Measurements from ENCODE around the gene FYTTD1. TPM values are rescaled to one million over a fixed set of nuclear protein-coding genes. Genes with fewer than 3 reads are reported as not detected.

FYTTD1 gene, protein sequence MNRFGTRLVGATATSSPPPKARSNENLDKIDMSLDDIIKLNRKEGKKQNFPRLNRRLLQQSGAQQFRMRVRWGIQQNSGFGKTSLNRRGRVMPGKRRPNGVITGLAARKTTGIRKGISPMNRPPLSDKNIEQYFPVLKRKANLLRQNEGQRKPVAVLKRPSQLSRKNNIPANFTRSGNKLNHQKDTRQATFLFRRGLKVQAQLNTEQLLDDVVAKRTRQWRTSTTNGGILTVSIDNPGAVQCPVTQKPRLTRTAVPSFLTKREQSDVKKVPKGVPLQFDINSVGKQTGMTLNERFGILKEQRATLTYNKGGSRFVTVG
- 49.4 and 50.2 TPM in 2 replicates for total RNA-seq

DNA sequence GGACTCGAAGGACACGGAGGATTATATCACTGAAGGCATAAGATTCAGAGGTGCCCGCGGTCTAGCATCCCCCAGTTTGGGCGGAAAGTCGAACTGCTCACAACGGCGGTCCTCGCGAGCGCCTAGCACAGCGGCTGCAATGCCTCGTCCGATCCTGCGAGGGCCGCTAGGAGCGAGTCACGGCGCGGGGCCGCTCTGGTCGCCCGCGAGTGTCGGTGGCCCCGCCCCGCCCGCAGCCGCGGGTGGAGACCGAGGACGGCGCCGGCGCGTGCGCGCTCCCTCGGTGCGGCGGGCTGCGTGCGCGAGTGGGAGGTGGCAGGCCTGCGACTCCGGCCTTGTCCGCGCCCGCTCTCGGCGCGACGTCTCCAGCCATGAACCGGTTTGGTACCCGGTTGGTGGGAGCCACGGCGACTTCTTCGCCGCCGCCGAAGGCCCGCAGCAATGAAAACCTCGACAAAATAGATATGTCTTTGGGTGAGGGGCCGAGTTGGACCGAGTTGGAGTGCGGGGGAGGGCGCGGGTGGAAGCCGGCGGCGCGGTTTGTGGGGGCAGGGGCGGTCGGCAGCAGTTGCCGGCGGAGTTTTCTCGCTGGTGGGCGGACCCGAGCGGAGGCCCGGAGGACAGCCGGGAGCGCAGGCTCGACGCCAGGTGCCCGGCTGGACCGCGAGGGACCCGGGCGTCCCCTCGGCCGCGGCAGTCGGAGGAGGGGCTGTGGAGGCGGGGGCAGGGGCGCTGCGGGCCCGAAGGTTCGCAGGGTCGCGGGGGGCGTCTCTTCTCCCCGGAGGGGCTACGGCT is at the start of gene FYTTD1:
Gene FYTTD1, plus strand, starts transcription at position 283 of the 795 bp plus-strand sequence. Its CDS starts 89 bp downstream, at position 372.

DNA sequence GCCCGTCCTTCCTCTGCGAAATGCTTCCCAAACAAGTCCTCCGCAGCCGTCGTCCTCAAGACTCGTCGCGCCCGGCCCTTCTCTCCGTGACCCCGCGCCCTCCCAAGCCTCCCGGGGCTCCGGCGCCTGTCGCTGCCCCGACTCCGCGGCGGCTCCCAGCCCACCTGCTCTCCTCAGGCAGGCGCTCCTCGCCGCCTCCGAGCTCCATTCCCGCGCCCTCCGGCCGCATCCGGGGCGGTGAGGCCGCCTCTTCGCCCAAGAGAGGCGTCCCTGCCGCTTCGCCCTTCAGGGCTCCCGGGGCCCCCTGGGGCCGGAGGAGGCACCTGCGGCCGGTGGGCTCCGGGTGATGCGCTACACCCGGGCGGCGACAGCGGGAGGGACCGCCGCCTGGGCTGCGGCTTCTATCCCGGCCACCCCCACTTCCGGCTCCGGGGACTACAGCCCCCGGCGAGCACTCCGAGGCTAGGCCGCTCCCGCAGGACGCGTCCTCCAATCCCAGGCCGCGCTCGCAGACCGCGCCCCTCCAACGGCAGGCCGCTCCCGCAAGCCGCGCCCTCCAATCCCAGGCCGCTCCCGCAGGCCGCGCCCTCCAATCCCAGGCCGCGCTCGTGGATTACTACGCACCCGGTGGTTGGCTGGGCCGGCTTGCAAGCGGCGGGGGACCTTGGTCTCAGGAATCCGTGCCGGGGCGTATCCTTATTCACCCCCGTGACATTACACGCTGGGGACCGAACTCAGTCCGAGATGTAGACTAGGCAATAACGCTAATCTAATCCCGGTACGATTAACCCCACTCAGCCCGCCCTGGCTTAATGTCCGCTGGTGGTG is 13.0 kb upstream of the FYTTD1 start, which contains the start of gene RUBCN:
Gene RUBCN, minus strand, starts transcription at position 414 of the 828 bp plus-strand sequence. Its CDS starts 185 bp downstream, at position 229.

DNA sequence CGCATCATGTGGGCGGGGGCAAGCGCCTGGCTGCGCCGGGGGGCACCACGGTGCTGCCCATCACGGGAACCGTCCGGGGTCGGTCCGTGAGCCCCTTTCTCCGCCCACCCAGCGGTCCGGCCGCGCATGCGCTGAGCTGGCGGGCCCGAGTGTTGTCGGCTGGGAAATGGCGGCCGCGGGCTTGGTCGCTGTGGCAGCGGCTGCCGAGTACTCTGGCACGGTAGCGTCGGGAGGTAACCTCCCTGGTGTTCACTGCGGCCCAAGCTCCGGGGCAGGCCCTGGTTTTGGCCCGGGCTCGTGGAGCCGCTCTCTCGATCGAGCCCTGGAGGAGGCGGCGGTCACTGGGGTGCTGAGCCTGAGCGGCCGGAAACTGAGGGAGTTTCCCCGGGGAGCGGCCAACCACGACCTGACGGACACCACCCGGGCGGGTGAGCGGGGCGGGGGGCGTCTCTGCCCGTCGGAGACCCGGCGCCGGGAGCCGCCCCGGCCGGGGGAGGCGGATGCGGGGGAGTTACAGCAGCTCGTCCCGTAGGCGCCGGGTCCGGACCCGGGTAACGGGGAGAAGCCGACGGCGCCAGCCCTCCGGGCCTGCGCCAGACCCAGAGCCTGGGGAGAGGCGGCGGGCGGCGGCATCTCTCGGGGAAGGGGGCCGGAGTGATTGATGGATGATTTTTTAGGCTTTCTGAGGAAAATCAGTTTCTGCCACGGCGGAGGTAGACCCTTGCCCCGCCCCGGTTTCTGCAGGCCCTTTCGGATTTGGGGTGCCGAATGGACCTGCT is 41.6 kb downstream of the FYTTD1 start, which contains the start of gene LRCH3:
Gene LRCH3, plus strand, starts transcription at position 142 of the 779 bp plus-strand sequence. Its CDS starts 25 bp downstream, at position 167.

Other genes starting within 250 kb of the FYTTD1 start
- 0.72 and 3.2 TPM in 2 replicates for gene BDH1, start 193.9 kb upstream of the FYTTD1 start, total RNA-seq
- gene RUBCN, start 13.0 kb upstream of the FYTTD1 start, total RNA-seq, result 11.5 and 16.3 TPM in 2 replicates
- gene LRCH3, start 41.4 kb downstream of the FYTTD1 start, total RNA-seq, result 104 TPM in 2 replicates
- gene RPL35A, start 200.3 kb downstream of the FYTTD1 start, total RNA-seq, result 262 and 317 TPM in 2 replicates
- gene LMLN, start 210.3 kb downstream of the FYTTD1 start, total RNA-seq, result 14.8 and 15.1 TPM in 2 replicates